Uterus (tissue), 4 donors: ENCODE measurements around the gene RNF225. TPM values are rescaled to one million over a fixed set of nuclear protein-coding genes. Genes with fewer than 3 reads are reported as not detected.

ENCODE experiments used
- DNase-seq, 2 donors: peaks; one replicate each; pipeline ENCODE4 v3.0.0-alpha.2; 2019 to 2020
- H3K27ac ChIP-seq, 2 donors: fragments of 200-600 bp; sonication (generic); 1 replicate in 1 of 2; 2 replicates in 1 of 2; pipeline ENCODE4 v1.5.1; 2016 to 2018
- H3K27me3 ChIP-seq, 2 donors: fragments of 200-600 bp; sonication (generic); one replicate each; pipeline ENCODE4 v1.5.1; 2018 to 2019; ENCODE audit warnings: control low read depth in 1 of 2
- H3K36me3 ChIP-seq, 2 donors: fragments of 200-600 bp; sonication (generic); one replicate each; pipeline ENCODE4 v1.5.1; 2019; ENCODE audit warnings: control low read depth in 1 of 2
- H3K4me1 ChIP-seq, 2 donors: fragments of 200-600 bp; sonication (generic); one replicate each; pipeline ENCODE4 v1.5.1; 2018 to 2019; ENCODE audit warnings: control low read depth in 1 of 2
- H3K4me3 ChIP-seq, 2 donors: fragments of 200-600 bp; sonication (generic); 1 replicate in 1 of 2; 2 replicates in 1 of 2; pipeline ENCODE4 v1.5.1; 2018 to 2019; ENCODE audit warnings: mild to moderate bottlenecking in 1 of 2
- H3K9me3 ChIP-seq, 2 donors: fragments of 200-600 bp; sonication (generic); one replicate each; pipeline ENCODE4 v1.5.1; 2019; ENCODE audit warnings: control low read depth in 1 of 2
- CTCF ChIP-seq, 4 experiments: fragments of 200-600 bp in 2 of 4; fragments of 450-650 bp in 2 of 4; sonication (generic) in 2 of 4; IDR thresholded peaks; one replicate each; pipeline ENCODE4 v1.5.1; 2016 to 2019; ENCODE audit warnings: antibody characterized with exemption in 4 of 4, mild to moderate bottlenecking in 2 of 4, moderate library complexity in 1 of 4
- POLR2A ChIP-seq, 2 donors: fragments of 450-650 bp; IDR thresholded peaks; one replicate each; pipeline ENCODE4 v1.6.1; 2016; ENCODE audit warnings: antibody characterized with exemption in 2 of 2, mild to moderate bottlenecking in 1 of 2, moderate library complexity in 1 of 2
- intact Hi-C: fragments of 100-400 bp; cut with DNase I; formaldehyde crosslinking; loops from one replicate; pipeline ENCODE4 v1.15.1; 2023; ENCODE audit warnings: low total_unique reads
- total RNA-seq, 4 donors: library from RNA; depleted of rRNA in 3 of 4; stranded (reverse); fragments of >200 nt in 3 of 4; gene quantifications; one replicate each; pipeline versions ENCODE4 v1.1.0 to v1.2.4, GENCODE V29; 2014 to 2023
- donor health status: DM: yes; HTN: yes; CAD: no.

The RNF225 gene
- total RNA-seq, 4 donors from 2014 or later: not detected

GRCh38 chr19:58409010-58409790 lies 13.7 kb downstream of the RNF225 start:
- peak overlapping the region; percentile 78 to 87 for H3K27ac ChIP-seq
- intact Hi-C loops: no loop called here
- H3K36me3 ChIP-seq: no peaks in the 10 kb centered on the region
- peak overlapping the region; percentile 80 to 93 for H3K4me3 ChIP-seq
- TF ChIP-seq CTCF (IDR thresholded peaks at IDR 0.05) (no peak), POLR2A (IDR thresholded peaks at IDR 0.05) (no peak)
- no peak for DNase-seq
- H3K27me3 ChIP-seq: no peaks in the 10 kb centered on the region
- H3K4me1 ChIP-seq: peaks cover 0 to 12% of the 10 kb centered on the region in 2 donors
- no peaks in the 10 kb centered on the region for H3K9me3 ChIP-seq

GRCh38 chr19:58416604-58417003 lies 21.1 kb downstream of the RNF225 start:
- H3K4me1 ChIP-seq: no peaks in the 10 kb centered on the region
- no peak for DNase-seq
- intact Hi-C loops: no loop called here
- H3K9me3 ChIP-seq: peaks cover 0 to 2% of the 10 kb centered on the region in 2 donors
- no peaks in the 10 kb centered on the region for H3K27me3 ChIP-seq
- no peak overlapping the region for H3K4me3 ChIP-seq
- H3K27ac ChIP-seq: no peak overlapping the region
- TF ChIP-seq CTCF (IDR thresholded peaks at IDR 0.05): no peak
- TF ChIP-seq POLR2A (IDR thresholded peaks at IDR 0.05): no peak
- H3K36me3 ChIP-seq: no peaks in the 10 kb centered on the region

GRCh38 chr19:58417071-58417470 lies 21.6 kb downstream of the RNF225 start:
- no peaks in the 10 kb centered on the region for H3K27me3 ChIP-seq
- no peaks in the 10 kb centered on the region for H3K36me3 ChIP-seq
- peaks cover 0 to 2% of the 10 kb centered on the region in 2 donors for H3K9me3 ChIP-seq
- intact Hi-C loops: no loop called here
- no peaks in the 10 kb centered on the region for H3K4me1 ChIP-seq
- TF ChIP-seq POLR2A (IDR thresholded peaks at IDR 0.05) (no peak), CTCF (IDR thresholded peaks at IDR 0.05) (no peak)
- DNase-seq: no peak
- no peak overlapping the region for H3K27ac ChIP-seq
- H3K4me3 ChIP-seq: no peak overlapping the region

GRCh38 chr19:58428617-58429016 lies 33.2 kb downstream of the RNF225 start:
- H3K36me3 ChIP-seq: no peaks in the 10 kb centered on the region
- peaks cover 0 to 50% of the 10 kb centered on the region in 2 donors for H3K9me3 ChIP-seq
- no peak overlapping the region for H3K4me3 ChIP-seq
- TF ChIP-seq CTCF (IDR thresholded peaks at IDR 0.05) (no peak), POLR2A (IDR thresholded peaks at IDR 0.05) (no peak)
- no peak overlapping the region for H3K27ac ChIP-seq
- intact Hi-C loops: no loop called here
- H3K4me1 ChIP-seq: no peaks in the 10 kb centered on the region
- no peaks in the 10 kb centered on the region for H3K27me3 ChIP-seq
- no peak for DNase-seq

GRCh38 chr19:58429745-58430144 lies 34.3 kb downstream of the RNF225 start:
- H3K9me3 ChIP-seq: peaks cover 0 to 61% of the 10 kb centered on the region in 2 donors
- intact Hi-C loops: no loop called here
- H3K27ac ChIP-seq: no peak overlapping the region
- TF ChIP-seq CTCF (IDR thresholded peaks at IDR 0.05) (no peak), POLR2A (IDR thresholded peaks at IDR 0.05) (no peak)
- no peaks in the 10 kb centered on the region for H3K27me3 ChIP-seq
- no peaks in the 10 kb centered on the region for H3K36me3 ChIP-seq
- no peak for DNase-seq
- H3K4me3 ChIP-seq: no peak overlapping the region
- H3K4me1 ChIP-seq: no peaks in the 10 kb centered on the region
